ENCODE measurements around the gene C12orf43. TPM values are rescaled to one million over a fixed set of nuclear protein-coding genes. Genes with fewer than 3 reads are reported as not detected.

The C12orf43 gene
- total RNA-seq, 1 donor from 2014 or later = 7.6 TPM

- no peaks in the 10 kb centered on the region for H3K4me1 ChIP-seq
- no peaks in the 10 kb centered on the region for H3K36me3 ChIP-seq
- no peak overlapping the region for H3K27ac ChIP-seq (replicated peaks)
- no peak for DNase-seq
- intact Hi-C loops (cut with micrococcal nuclease) = no loop called here
- H3K4me3 ChIP-seq = no peak overlapping the region
- no peak for TF ChIP-seq CTCF (IDR thresholded peaks at IDR 0.05; ENCODE audit: borderline replicate concordance)
- H3K9me3 ChIP-seq (replicated peaks) = no peaks in the 10 kb centered on the region
- H3K27me3 ChIP-seq (ENCODE audit: low read depth) = peaks cover 18% of the 10 kb centered on the region
These were observed 24.3 kb downstream of the C12orf43 start for GRCh38 chr12:120991965-120992364.

DNA sequence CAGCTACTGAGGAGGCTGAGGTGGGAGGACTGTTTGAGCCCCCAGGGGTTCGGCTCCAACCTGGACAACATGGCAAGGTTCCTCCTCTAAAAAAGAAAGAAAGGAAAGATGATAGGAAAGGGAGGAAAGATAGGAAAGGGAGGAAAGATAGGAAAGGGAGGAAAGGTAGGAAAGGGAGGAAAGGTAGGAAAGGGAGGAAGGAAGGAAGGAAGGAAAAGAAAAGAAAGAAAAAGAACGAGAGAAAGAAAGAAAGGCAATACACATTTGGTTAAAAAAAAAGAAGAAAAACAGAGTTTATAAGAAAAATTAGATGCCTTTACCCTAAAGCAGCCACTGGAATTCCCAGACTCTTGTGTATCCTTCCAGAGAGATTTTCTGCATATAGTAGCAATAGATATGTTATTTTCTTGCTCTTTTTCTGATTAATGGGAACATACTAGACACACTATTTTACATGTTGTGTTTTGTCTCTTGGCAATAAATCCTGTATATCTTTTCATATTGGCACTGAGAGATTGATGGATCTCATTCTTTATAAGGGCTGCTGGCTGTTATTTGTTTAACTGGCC lies 25.7 kb downstream of the C12orf43 start:
- intact Hi-C loops (cut with micrococcal nuclease) = no loop called here
- Histone ChIP-seq H3K27me3 (ENCODE audit: low read depth) (peaks cover 4% of the 10 kb centered on the region), H3K36me3 (no peaks in the 10 kb centered on the region), H3K4me1 (no peaks in the 10 kb centered on the region), H3K9me3 (replicated peaks) (no peaks in the 10 kb centered on the region), H3K27ac (replicated peaks) (no peak overlapping the region), H3K4me3 (no peak overlapping the region)
- no peak for DNase-seq
- no peak for TF ChIP-seq CTCF (IDR thresholded peaks at IDR 0.05; ENCODE audit: borderline replicate concordance)

GRCh38 chr12:120989687-120990086 lies 26.6 kb downstream of the C12orf43 start:
- no peaks in the 10 kb centered on the region for H3K36me3 ChIP-seq
- no peaks in the 10 kb centered on the region for H3K9me3 ChIP-seq (replicated peaks)
- no peak for DNase-seq
- TF ChIP-seq CTCF (IDR thresholded peaks at IDR 0.05; ENCODE audit: borderline replicate concordance) = no peak
- H3K27me3 ChIP-seq (ENCODE audit: low read depth) = no peaks in the 10 kb centered on the region
- no peak overlapping the region for H3K27ac ChIP-seq (replicated peaks)
- H3K4me1 ChIP-seq = no peaks in the 10 kb centered on the region
- H3K4me3 ChIP-seq = no peak overlapping the region
- intact Hi-C loops (cut with micrococcal nuclease) = no loop called here

DNA sequence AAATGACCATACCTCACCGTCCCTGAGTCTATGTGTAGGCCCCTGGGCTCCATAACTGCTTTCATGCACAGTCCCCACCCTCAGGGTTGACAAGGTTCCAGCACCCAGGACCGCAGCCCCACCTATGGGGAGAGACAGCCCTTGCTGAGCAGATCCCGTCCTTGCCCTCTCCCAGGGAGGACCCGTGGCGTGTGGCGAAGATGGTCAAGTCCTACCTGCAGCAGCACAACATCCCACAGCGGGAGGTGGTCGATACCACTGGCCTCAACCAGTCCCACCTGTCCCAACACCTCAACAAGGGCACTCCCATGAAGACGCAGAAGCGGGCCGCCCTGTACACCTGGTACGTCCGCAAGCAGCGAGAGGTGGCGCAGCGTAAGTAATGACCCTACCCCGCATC lies 27.6 kb downstream of the C12orf43 start:
- TF ChIP-seq CTCF (IDR thresholded peaks at IDR 0.05; ENCODE audit: borderline replicate concordance) = no peak
- Histone ChIP-seq H3K9me3 (replicated peaks) (no peaks in the 10 kb centered on the region), H3K36me3 (no peaks in the 10 kb centered on the region), H3K27me3 (ENCODE audit: low read depth) (no peaks in the 10 kb centered on the region), H3K4me3 (no peak overlapping the region), H3K4me1 (no peaks in the 10 kb centered on the region), H3K27ac (replicated peaks) (no peak overlapping the region)
- intact Hi-C loops (cut with micrococcal nuclease) = no loop called here
- no peak for DNase-seq

DNA sequence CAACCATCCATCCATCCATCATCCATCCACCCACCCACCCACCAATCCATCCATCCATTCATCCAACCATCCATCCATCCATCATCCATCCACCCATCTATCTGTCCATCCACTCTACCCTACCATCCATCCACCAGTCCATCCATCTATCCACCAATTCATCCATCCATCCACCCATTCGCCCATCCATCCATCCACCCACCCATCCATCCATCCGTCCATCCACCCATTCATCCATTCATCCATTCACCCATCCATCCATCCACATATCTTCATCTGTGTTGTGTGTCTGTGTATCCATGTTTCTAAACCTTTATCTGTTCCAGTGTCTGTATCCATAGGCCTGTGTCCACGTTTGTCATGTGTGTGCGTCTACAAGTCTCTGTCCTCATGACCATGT lies 28.1 kb downstream of the C12orf43 start:
- intact Hi-C loops (cut with micrococcal nuclease) = no loop called here
- H3K4me3 ChIP-seq = no peak overlapping the region
- H3K9me3 ChIP-seq (replicated peaks) = no peaks in the 10 kb centered on the region
- no peaks in the 10 kb centered on the region for H3K27me3 ChIP-seq (ENCODE audit: low read depth)
- TF ChIP-seq CTCF (IDR thresholded peaks at IDR 0.05; ENCODE audit: borderline replicate concordance) = no peak
- H3K4me1 ChIP-seq = no peaks in the 10 kb centered on the region
- no peak overlapping the region for H3K27ac ChIP-seq (replicated peaks)
- no peaks in the 10 kb centered on the region for H3K36me3 ChIP-seq
- DNase-seq = no peak

All from left ventricle myocardium inferior (tissue), 1 donor.